Adrenal gland (tissue), 12 donors: ENCODE data around the gene MLC1. TPM values are rescaled to one million over a fixed set of nuclear protein-coding genes. Genes with fewer than 3 reads are reported as not detected.

Experiments
- DNase-seq, 7 donors: peaks; one replicate each; pipeline ENCODE4 v3.0.0-alpha.2; 2019 to 2020
- H3K27ac ChIP-seq, 5 donors: fragments of 200-600 bp; sonication (generic) in 4 of 5; 1 replicate in 3 of 5; 2 replicates in 2 of 5; pipeline versions ENCODE4 v1.5.1 to v1.8.0; 2016 to 2020; ENCODE audit warnings: mild to moderate bottlenecking in 1 of 5
- H3K27me3 ChIP-seq: fragments of 200-600 bp; 2 replicates; pipeline ENCODE4 v1.8.0; 2021
- H3K36me3 ChIP-seq, 2 donors: fragments of 200-600 bp; replicated peaks in 1 of 2; 1 replicate in 1 of 2; 2 replicates in 1 of 2; pipeline versions ENCODE4 v1.5.1 to v1.8.0; 2018 to 2022
- H3K4me1 ChIP-seq, 2 donors: fragments of 200-600 bp; replicated peaks in 1 of 2; 1 replicate in 1 of 2; 2 replicates in 1 of 2; pipeline versions ENCODE4 v1.5.1 to v1.8.0; 2018 to 2021
- H3K4me3 ChIP-seq, 4 donors: fragments of 200-600 bp; sonication (generic) in 3 of 4; one replicate each; pipeline ENCODE4 v1.5.1; 2016 to 2018
- H3K9me3 ChIP-seq, 3 donors: fragments of 200-600 bp; sonication (generic) in 1 of 3; replicated peaks in 1 of 3; 1 replicate in 2 of 3; 2 replicates in 1 of 3; pipeline versions ENCODE4 v1.5.1 to v1.8.0; 2016 to 2021
- POLR2A ChIP-seq, 2 donors: fragments of 450-650 bp; IDR thresholded peaks; one replicate each; pipeline ENCODE4 v1.6.1; 2017; ENCODE audit warnings: antibody characterized with exemption in 2 of 2, mild to moderate bottlenecking in 2 of 2, moderate library complexity in 1 of 2
- WGBS, 4 donors: extraction: QIAGEN DNeasy Blood & Tissue Kit in 2 of 4; methylation state at CpG; one replicate each; pipeline versions ENCODE4 v1.1.5 to v1.1.7; 2013 to 2017; 5-methylcytosine and 5-hydroxymethylcytosine counted together
- intact Hi-C, 2 donors: fragments of 100-400 bp; cut with DNase I; formaldehyde crosslinking; loops; one replicate each; pipeline versions ENCODE4 v1.14.1 to v1.15.0; 2022 to 2023
- polyA plus RNA-seq, 3 donors: library from polyadenylated mRNA; stranded (reverse); fragments of 200-250 nt in 2 of 3; fragments of 350-450 nt in 1 of 3; fragmentation: Illumina TruSeq in 1 of 3; extraction: RNeasy Lipid Tissue Mini Kit (QIAGEN cat#74804) in 1 of 3; gene quantifications; one replicate each; pipeline ENCODE4 v1.2.3, GENCODE V29; 2013 to 2014
- total RNA-seq, 9 donors: library from RNA; depleted of rRNA in 4 of 9; stranded (reverse); fragments of >200 nt in 4 of 9; fragments of 120-200 nt in 1 of 9; fragmentation: NEBNext Ultra II Directional in 1 of 9; extraction: Animal tissue kit (Norgen Biotek cat#: 25700) in 1 of 9; gene quantifications; one replicate each; pipeline versions ENCODE4 v1.1.0 to v1.2.4, GENCODE V29; 2013 to 2023
- TF ChIP-seq, protein P1 (sequence below), 6 experiments: fragments of 450-650 bp in 4 of 6; fragments of 200-600 bp in 2 of 6; sonication (generic) in 1 of 6; IDR thresholded peaks; 1 replicate in 5 of 6; 2 replicates in 1 of 6; pipeline versions ENCODE4 v1.5.1 to v1.8.0; 2016 to 2021; ENCODE audit warnings: antibody characterized with exemption in 6 of 6, mild to moderate bottlenecking in 2 of 6, moderate library complexity in 1 of 6
- donor health status: healthy with polysubstance abuse.
- donor health status: Bipolar disorder and iron deficiency.
- donor health status: DM: yes; HTN: yes; CAD: no.
- donor health status: DM: no; HTN: no; CAD: no.
- donor health status: DM: no; HTN: no; CAD: no.
- donor health status: DM: yes; HTN: yes; CAD: no.

MLC1 gene
- total and polyA plus RNA-seq, 12 donors, result 0.03 to 0.22 TPM; not detected in 10

DNA sequence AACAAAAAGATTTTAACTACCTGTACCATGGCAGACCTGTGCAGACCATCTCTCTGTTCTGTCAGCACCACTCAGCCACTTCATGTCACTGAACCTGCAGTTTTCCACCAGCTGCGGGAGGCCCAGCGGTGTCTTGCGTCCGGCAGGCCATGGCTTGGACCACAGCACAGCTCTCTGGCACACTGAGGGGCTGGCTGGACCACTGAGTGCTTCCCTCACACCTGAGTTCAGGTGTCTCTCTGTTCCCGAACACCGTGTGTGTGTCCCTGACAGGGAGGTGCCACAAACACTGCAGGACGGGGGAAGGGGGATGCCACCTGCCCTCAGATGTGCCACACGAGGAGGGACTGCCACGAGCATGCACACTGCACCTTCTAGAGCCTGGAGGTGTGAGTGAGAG lies 22.3 kb upstream of the MLC1 start:
- no peak overlapping the region for H3K27ac ChIP-seq
- intact Hi-C loops, result no loop called here
- H3K9me3 ChIP-seq, result no peaks in the 10 kb centered on the region
- TF ChIP-seq, protein P1, sequence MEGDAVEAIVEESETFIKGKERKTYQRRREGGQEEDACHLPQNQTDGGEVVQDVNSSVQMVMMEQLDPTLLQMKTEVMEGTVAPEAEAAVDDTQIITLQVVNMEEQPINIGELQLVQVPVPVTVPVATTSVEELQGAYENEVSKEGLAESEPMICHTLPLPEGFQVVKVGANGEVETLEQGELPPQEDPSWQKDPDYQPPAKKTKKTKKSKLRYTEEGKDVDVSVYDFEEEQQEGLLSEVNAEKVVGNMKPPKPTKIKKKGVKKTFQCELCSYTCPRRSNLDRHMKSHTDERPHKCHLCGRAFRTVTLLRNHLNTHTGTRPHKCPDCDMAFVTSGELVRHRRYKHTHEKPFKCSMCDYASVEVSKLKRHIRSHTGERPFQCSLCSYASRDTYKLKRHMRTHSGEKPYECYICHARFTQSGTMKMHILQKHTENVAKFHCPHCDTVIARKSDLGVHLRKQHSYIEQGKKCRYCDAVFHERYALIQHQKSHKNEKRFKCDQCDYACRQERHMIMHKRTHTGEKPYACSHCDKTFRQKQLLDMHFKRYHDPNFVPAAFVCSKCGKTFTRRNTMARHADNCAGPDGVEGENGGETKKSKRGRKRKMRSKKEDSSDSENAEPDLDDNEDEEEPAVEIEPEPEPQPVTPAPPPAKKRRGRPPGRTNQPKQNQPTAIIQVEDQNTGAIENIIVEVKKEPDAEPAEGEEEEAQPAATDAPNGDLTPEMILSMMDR (IDR thresholded peaks at IDR 0.05), result no peak
- TF ChIP-seq POLR2A (IDR thresholded peaks at IDR 0.05), result no peak
- H3K36me3 ChIP-seq, result no peaks in the 10 kb centered on the region
- H3K4me1 ChIP-seq, result no peaks in the 10 kb centered on the region
- WGBS, 4 donors, result 73 to 87% (median 82%) methylated on average over 6 to 9 of the region's 9 CpGs
- peaks cover 9% of the 10 kb centered on the region for H3K27me3 ChIP-seq
- no peak overlapping the region for H3K4me3 ChIP-seq
- no peak for DNase-seq

DNA sequence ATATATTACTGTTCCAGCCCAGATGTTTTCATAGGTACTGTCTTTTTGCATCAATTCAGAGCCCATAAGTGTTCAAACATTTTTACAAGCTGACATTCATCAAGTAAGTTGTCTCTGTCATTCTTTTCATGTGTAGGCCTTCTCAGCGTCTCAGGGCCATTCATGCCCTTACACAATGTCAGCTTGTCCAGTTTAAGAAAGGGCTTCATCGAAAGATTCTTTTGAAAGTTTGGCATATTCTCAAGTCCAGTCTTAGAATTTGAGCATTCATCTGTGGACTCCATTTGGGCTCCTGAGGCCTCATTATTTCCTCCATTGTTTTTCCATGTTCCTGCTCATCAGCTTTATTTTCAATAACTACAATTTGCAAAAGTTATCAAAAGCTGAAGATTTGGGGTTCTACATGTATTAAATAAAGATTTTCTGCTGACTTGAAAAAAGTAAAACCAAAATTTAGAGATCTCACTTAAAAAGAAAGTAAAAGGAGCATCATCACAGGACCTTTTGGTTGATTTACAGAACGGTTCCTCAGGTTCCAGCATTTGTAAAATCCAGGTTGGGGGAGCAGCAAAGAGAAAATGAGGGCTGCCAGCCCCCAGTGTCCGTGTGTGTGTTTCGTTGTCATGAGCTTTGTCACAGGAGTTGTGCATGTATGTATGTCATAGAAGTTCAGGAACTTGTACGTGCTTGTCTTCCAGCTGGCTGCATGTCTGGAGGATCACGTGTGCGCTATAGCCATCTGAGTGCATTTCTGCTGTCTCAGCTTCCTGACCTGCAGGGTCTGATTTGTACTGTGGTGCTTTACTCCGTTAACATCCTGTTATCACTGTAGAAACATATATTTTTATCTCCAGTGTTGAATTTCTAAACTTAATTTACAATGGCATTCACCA lies 20.2 kb upstream of the MLC1 start:
- WGBS, 4 donors, result 51 to 65% (median 56%) methylated on average over 6 to 9 of the region's 9 CpGs
- H3K36me3 ChIP-seq, result no peaks in the 10 kb centered on the region
- H3K27ac ChIP-seq, result no peak overlapping the region
- TF ChIP-seq, protein P1 (IDR thresholded peaks at IDR 0.05), result no peak
- TF ChIP-seq POLR2A (IDR thresholded peaks at IDR 0.05), result no peak
- peaks cover 10% of the 10 kb centered on the region for H3K27me3 ChIP-seq
- intact Hi-C loops, result no loop called here
- peak in 2 of 7 donors; percentile 21 to 39 for DNase-seq
- no peak overlapping the region for H3K4me3 ChIP-seq
- no peaks in the 10 kb centered on the region for H3K9me3 ChIP-seq
- H3K4me1 ChIP-seq, result no peaks in the 10 kb centered on the region

DNA sequence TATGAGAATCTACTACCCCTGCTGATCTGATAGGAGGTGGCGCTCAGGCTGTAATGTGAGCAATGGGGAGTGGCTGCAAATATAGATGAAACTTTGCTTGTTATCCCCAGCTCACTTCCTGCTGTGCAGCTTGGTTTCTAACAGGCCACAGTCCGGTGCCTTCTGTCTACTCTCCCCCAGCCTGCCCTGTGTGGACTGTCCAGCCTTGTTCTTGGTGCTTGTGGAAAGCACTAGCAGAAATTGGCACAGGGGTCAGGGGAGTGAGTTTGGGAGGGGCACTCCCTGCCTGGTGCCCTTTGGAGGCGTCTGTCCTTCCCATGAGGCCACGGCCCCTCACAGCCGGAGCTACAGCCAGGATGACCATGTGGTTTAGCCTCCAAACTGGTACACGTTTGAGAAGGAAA lies 18.9 kb upstream of the MLC1 start:
- 71 to 86% (median 76%) methylated on average over 5 to 6 of the region's 6 CpGs for WGBS, 4 donors
- Histone ChIP-seq H3K27ac (no peak overlapping the region), H3K36me3 (no peaks in the 10 kb centered on the region), H3K4me3 (no peak overlapping the region), H3K4me1 (no peaks in the 10 kb centered on the region), H3K9me3 (no peaks in the 10 kb centered on the region), H3K27me3 (peaks cover 10% of the 10 kb centered on the region)
- TF ChIP-seq, protein P1 (IDR thresholded peaks at IDR 0.05), result no peak
- TF ChIP-seq POLR2A (IDR thresholded peaks at IDR 0.05), result no peak
- DNase-seq, result no peak
- intact Hi-C loops, result no loop called here

DNA sequence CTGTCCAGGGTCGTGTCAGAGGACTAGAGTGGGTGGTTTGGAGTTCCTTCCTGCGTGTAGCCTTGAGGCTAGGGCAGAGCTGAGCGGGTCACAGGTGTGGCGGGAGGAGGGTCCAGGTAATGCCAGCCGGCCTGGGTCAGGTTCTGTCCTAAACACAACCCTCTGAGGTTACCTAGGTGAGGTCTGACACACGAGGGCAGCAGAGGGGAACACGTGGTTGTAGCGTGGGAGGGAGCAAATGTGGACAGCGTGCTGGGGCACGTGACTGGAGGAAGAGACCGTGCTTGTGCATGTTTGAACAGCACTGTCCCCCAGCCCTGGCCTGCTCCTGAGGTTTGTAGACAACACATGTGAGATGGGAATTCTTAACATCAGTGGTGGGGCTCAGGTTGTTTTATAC lies 17.7 kb upstream of the MLC1 start:
- Histone ChIP-seq H3K4me1 (no peaks in the 10 kb centered on the region), H3K27me3 (peaks cover 10% of the 10 kb centered on the region), H3K9me3 (no peaks in the 10 kb centered on the region), H3K27ac (no peak overlapping the region), H3K36me3 (no peaks in the 10 kb centered on the region), H3K4me3 (no peak overlapping the region)
- TF ChIP-seq, protein P1 (IDR thresholded peaks at IDR 0.05), result no peak
- TF ChIP-seq POLR2A (IDR thresholded peaks at IDR 0.05), result no peak
- DNase-seq, result no peak
- WGBS, 4 donors, result 49 to 60% (median 52%) methylated on average over 10 to 11 of the region's 11 CpGs
- intact Hi-C loops, result no loop called here
